HCT116 (cell line): ENCODE measurements around the gene DDR1. TPM values are rescaled to one million over a fixed set of nuclear protein-coding genes. Genes with fewer than 3 reads are reported as not detected.

Experiments
- ATAC-seq: fragments of 200-7000 bp; cut with Tn5 transposase; 2 replicates; pipeline ENCODE4 v1.9.1; 2020; ENCODE audit warnings: mild to moderate bottlenecking, moderate library complexity
- BruUV-seq: library from RNA; stranded (reverse); fragments of 400-500 nt; replicated peaks from 2 replicates; lab custom pipeline; 2021; lab: Mats Ljungman, UMichigan
- CTCF ChIA-PET: fragments of 300-600 bp; sonication (Branson Sonifier 250); formaldehyde crosslinking; loops from one replicate; lab custom pipeline; 2021; ENCODE audit warnings: antibody characterized with exemption; lab: Charles Lee
- POLR2A ChIA-PET: fragments of 300-600, 350-600 bp; sonication (Branson Sonifier 250); formaldehyde crosslinking; loops from one replicate; lab custom pipeline; 2021; ENCODE audit warnings: antibody characterized with exemption; lab: Charles Lee
- RAD21 ChIA-PET, 2 experiments: fragments of 300-600 bp; sonication (Branson Sonifier 250); formaldehyde crosslinking; loops; one replicate each; lab custom pipeline; 2023; ENCODE audit warnings: low total read pairs in 2 of 2; ENCODE audit not compliant: uncharacterized antibody in 2 of 2, unreplicated experiment in 2 of 2, low non-redundant PET in 1 of 2; lab: Charles Lee
- DNase-seq: peaks from one replicate; pipeline ENCODE4 v3.0.0-alpha.2; 2010; ENCODE audit warnings: low read depth, low spot score
- H2AFZ ChIP-seq: fragments of 200-600 bp; shearing (Covaris generic), sonication (generic); 2 replicates; pipeline ENCODE4 v1.6.1; 2017; ENCODE audit warnings: low read depth, mixed run types, mixed read lengths, antibody characterized with exemption, low read length; ENCODE audit not compliant: poor library complexity, severe bottlenecking
- H3K27ac ChIP-seq: 2 replicates; pipeline ENCODE4 v1.5.1; 2012; ENCODE audit warnings: low read depth, low read length
- H3K27me3 ChIP-seq: fragments of 200-600 bp; sonication (generic); 2 replicates; pipeline ENCODE4 v1.6.1; 2016; ENCODE audit warnings: mixed run types, low read length, mixed read lengths; ENCODE audit not compliant: insufficient read depth
- H3K36me3 ChIP-seq, 2 experiments: fragments of 200-500 bp in 1 of 2; fragments of 200-600 bp in 1 of 2; sonication (Bioruptor generic) in 1 of 2; sonication (generic) in 1 of 2; 2 replicates each; pipeline versions ENCODE4 v1.5.1 to v1.6.1; 2014 to 2016; ENCODE audit warnings: low read length in 2 of 2, inconsistent platforms in 1 of 2, mixed read lengths in 1 of 2, mixed run types in 1 of 2; ENCODE audit not compliant: insufficient read depth in 2 of 2, control insufficient read depth in 1 of 2
- H3K4me1 ChIP-seq, 2 experiments: fragments of 200-600 bp in 1 of 2; sonication (generic) in 1 of 2; 2 replicates each; pipeline versions ENCODE4 v1.5.1 to v1.6.1; 2012 to 2017; ENCODE audit warnings: low read length in 2 of 2, inconsistent platforms in 1 of 2, mild to moderate bottlenecking in 1 of 2, mixed read lengths in 1 of 2, mixed run types in 1 of 2, moderate library complexity in 1 of 2; ENCODE audit not compliant: insufficient read depth in 2 of 2, control insufficient read depth in 1 of 2
- H3K4me2 ChIP-seq: fragments of 200-600 bp; sonication (generic); 2 replicates; pipeline ENCODE4 v1.6.1; 2017; ENCODE audit warnings: mixed run types, low read length, mixed read lengths
- H3K4me3 ChIP-seq, 2 experiments: fragments of 200-600 bp in 1 of 2; sonication (generic) in 1 of 2; replicated peaks in 1 of 2; 2 replicates each; pipeline ENCODE4 v1.5.1; 2011 to 2016; ENCODE audit warnings: low read length in 2 of 2, control low read depth in 1 of 2, low read depth in 1 of 2, mild to moderate bottlenecking in 1 of 2, mixed read lengths in 1 of 2, mixed run types in 1 of 2
- H3K79me2 ChIP-seq: fragments of 200-600 bp; sonication (generic); 2 replicates; pipeline ENCODE4 v1.6.1; 2017; ENCODE audit warnings: mild to moderate bottlenecking, mixed run types, low read length, moderate library complexity, mixed read lengths; ENCODE audit not compliant: insufficient read depth
- H3K9ac ChIP-seq: fragments of 200-600 bp; sonication (generic); 2 replicates; pipeline ENCODE4 v1.6.1; 2016; ENCODE audit warnings: low read length, mixed read lengths
- H3K9me2 ChIP-seq: fragments of 200-600 bp; sonication (generic), shearing (Covaris generic); 2 replicates; pipeline ENCODE4 v1.6.1; 2017; ENCODE audit warnings: mixed run types, mild to moderate bottlenecking, moderate library complexity; ENCODE audit not compliant: insufficient read depth
- H3K9me3 ChIP-seq, 2 experiments: fragments of 200-500 bp in 1 of 2; fragments of 200-600 bp in 1 of 2; sonication (Bioruptor generic) in 1 of 2; sonication (generic) in 1 of 2; 2 replicates each; pipeline ENCODE4 v1.6.1; 2014 to 2017; ENCODE audit warnings: low read length in 2 of 2, mixed read lengths in 2 of 2, inconsistent platforms in 1 of 2, low read depth in 1 of 2, mild to moderate bottlenecking in 1 of 2, mixed run types in 1 of 2, moderate library complexity in 1 of 2; ENCODE audit not compliant: control insufficient read depth in 1 of 2, insufficient read depth in 1 of 2
- H4K20me1 ChIP-seq: fragments of 200-600 bp; sonication (generic), shearing (Covaris generic); 2 replicates; pipeline ENCODE4 v1.6.1; 2017; ENCODE audit warnings: mixed run types, mild to moderate bottlenecking, moderate library complexity; ENCODE audit not compliant: insufficient read depth
- ATF3 ChIP-seq: IDR thresholded peaks from 2 replicates; pipeline ENCODE4 v1.6.1; 2012
- CBX3 ChIP-seq: IDR thresholded peaks from 2 replicates; pipeline ENCODE4 v1.6.1; 2012; ENCODE audit warnings: low read depth
- CTCF ChIP-seq, 3 experiments: fragments of 200-600 bp in 1 of 3; sonication (generic) in 1 of 3; IDR thresholded peaks in 2 of 3; conservative IDR thresholded peaks in 1 of 3; 2 replicates each; pipeline ENCODE4 v1.5.1; 2012 to 2017; ENCODE audit warnings: low read depth in 2 of 3, low read length in 2 of 3, antibody characterized with exemption in 1 of 3, borderline replicate concordance in 1 of 3, control low read depth in 1 of 3, mild to moderate bottlenecking in 1 of 3, mixed read lengths in 1 of 3, mixed run types in 1 of 3, moderate library complexity in 1 of 3; ENCODE audit not compliant: insufficient read depth in 1 of 3
- EGR1 ChIP-seq: IDR thresholded peaks from 2 replicates; pipeline ENCODE4 v1.6.1; 2012; ENCODE audit warnings: low read depth
- ELF1 ChIP-seq: IDR thresholded peaks from 2 replicates; pipeline ENCODE4 v1.6.1; 2012; ENCODE audit warnings: low read depth, borderline replicate concordance
- EZH2phosphoT487 ChIP-seq: fragments of 200-600 bp; IDR thresholded peaks from 2 replicates; pipeline ENCODE4 v1.6.1; 2018; ENCODE audit warnings: antibody characterized with exemption, borderline replicate concordance
- FOSL1 ChIP-seq: IDR thresholded peaks from 2 replicates; pipeline ENCODE4 v1.6.1; 2012; ENCODE audit warnings: low read depth
- POLR2A ChIP-seq: IDR thresholded peaks from 2 replicates; pipeline ENCODE4 v1.7.0; 2011; ENCODE audit warnings: borderline replicate concordance; ENCODE audit not compliant: insufficient read depth, insufficient read length; ENCODE audit errors: extremely low read depth
- POLR2AphosphoS5 ChIP-seq: IDR thresholded peaks from 2 replicates; pipeline ENCODE4 v1.6.1; 2011; ENCODE audit warnings: mild to moderate bottlenecking, low read depth, low read length, moderate library complexity
- REST ChIP-seq: IDR thresholded peaks from 2 replicates; pipeline ENCODE4 v1.6.1; 2012; ENCODE audit warnings: low read depth
- SP1 ChIP-seq: IDR thresholded peaks from 2 replicates; pipeline ENCODE4 v1.6.1; 2012; ENCODE audit warnings: low read depth
- SRF ChIP-seq: IDR thresholded peaks from 2 replicates; pipeline ENCODE4 v1.6.1; 2012; ENCODE audit warnings: low read depth
- ZNF274 ChIP-seq: fragments of 200-500 bp; sonication (Bioruptor generic); IDR thresholded peaks from 2 replicates; pipeline ENCODE4 v1.6.1; 2014; ENCODE audit warnings: mild to moderate bottlenecking, low read depth, low read length, inconsistent platforms
- intact Hi-C: fragments of 100-400 bp; cut with micrococcal nuclease; formaldehyde crosslinking; loops from 2 replicates; pipeline ENCODE4 v1.10.0; 2022
- total RNA-seq: library from RNA; stranded (reverse); gene quantifications from one replicate; pipeline ENCODE4 v1.2.1, GENCODE V29; 2021; ENCODE audit not compliant: unreplicated experiment

DDR1 gene
- total RNA-seq, 1 experiment from 2014 or later, result 211 TPM

- Histone ChIP-seq H3K9ac (no peak overlapping the region), H3K4me2 (peak overlapping the region; percentile 87; the same call in 1 of the 2 replicates), H3K4me3 (no peak overlapping the region), H3K79me2 (no peaks in the 10 kb centered on the region; the same call in 1 of the 2 replicates), H3K27me3 (no peaks in the 10 kb centered on the region), H3K36me3 (peaks cover 15 to 36% of the 10 kb centered on the region in 2 experiments; a peak in 3 of 4 replicates), H3K9me3 (no peaks in the 10 kb centered on the region), H3K27ac (no peak overlapping the region; the same call in 1 of the 2 replicates), H4K20me1 (no peaks in the 10 kb centered on the region), H3K4me1 (peaks cover 9 to 25% of the 10 kb centered on the region in 2 experiments; a peak in 3 of 4 replicates), H3K9me2 (no peaks in the 10 kb centered on the region), H2AFZ (no peak overlapping the region)
- ATAC-seq (peak; percentile 48), DNase-seq (peak; percentile 55)
- POLR2A ChIA-PET, result interaction anchor here (1.3 kb wide), 1 partner anchor 155 kb away, joined by 4 read pairs; no protein-coding TSS in a partner anchor
- intact Hi-C loops, result loop anchor here (1.0 to 2.0 kb wide), 5 partner anchors 155 to 277 kb away; no protein-coding TSS in a partner anchor
- no TSS peak for BruUV-seq
- CTCF ChIA-PET, result interaction anchor here (0.6 to 5.0 kb wide), 17 partner anchors 9 to 200 kb away, joined by 3 to 66 read pairs (median 5); partner anchors contain the start of genes PSORS1C1 and SFTA2
- TF ChIP-seq CTCF (IDR thresholded peaks at IDR 0.05 in 2 of 3, conservative IDR thresholded peaks at IDR 0.05 in 1 of 3; ENCODE audit: borderline replicate concordance in 1 of 3, insufficient read depth in 1 of 3, low read depth in 2 of 3, low read length in 2 of 3) (peak in 2 of 3 experiments; percentile 63 to 66; a peak in 4 of 6 replicates), FOSL1 (no peak)
- RAD21 ChIA-PET, result interaction anchor here (0.6 to 1.2 kb wide), 8 partner anchors 27 to 172 kb away, joined by 3 to 8 read pairs (median 4); no protein-coding TSS in a partner anchor
These were observed 31.2 kb downstream of the DDR1 start for GRCh38 chr6:30915591-30915946.

- Histone ChIP-seq H4K20me1 (no peaks in the 10 kb centered on the region), H3K27ac (no peak overlapping the region), H3K4me2 (no peak overlapping the region), H3K9ac (no peak overlapping the region), H3K27me3 (no peaks in the 10 kb centered on the region), H3K4me3 (no peak overlapping the region), H3K79me2 (no peaks in the 10 kb centered on the region; the same call in 1 of the 2 replicates), H3K9me2 (no peaks in the 10 kb centered on the region), H3K9me3 (no peaks in the 10 kb centered on the region), H3K4me1 (peaks cover 9 to 32% of the 10 kb centered on the region in 2 experiments; a peak in 3 of 4 replicates), H2AFZ (no peak overlapping the region), H3K36me3 (peaks cover 12 to 27% of the 10 kb centered on the region in 2 experiments; a peak in 3 of 4 replicates)
- CTCF ChIA-PET, result interaction anchor here (1.1 to 5.0 kb wide), 3 partner anchors 153 to 170 kb away, joined by 4 to 66 read pairs (median 44); no protein-coding TSS in a partner anchor
- DNase-seq (no peak), ATAC-seq (no peak)
- intact Hi-C loops, result no loop called here
- no TSS peak for BruUV-seq
- POLR2A ChIA-PET, result interaction anchor here (0.6 kb wide), 1 partner anchor 168 kb away, joined by 4 read pairs; no protein-coding TSS in a partner anchor
- RAD21 ChIA-PET, result no interaction called here
- TF ChIP-seq POLR2A (no peak), ZNF274 (no peak), SP1 (no peak), ATF3 (no peak), SRF (no peak), ELF1 (no peak), POLR2AphosphoS5 (no peak), EGR1 (no peak), REST (no peak), EZH2phosphoT487 (no peak), FOSL1 (no peak), CBX3 (no peak)
These were observed 32.7 kb downstream of the DDR1 start for GRCh38 chr6:30917041-30917440.
